Upper lobe of right lung (tissue), 1 donor: ENCODE measurements around the gene CNTN2. TPM values are rescaled to one million over a fixed set of nuclear protein-coding genes. Genes with fewer than 3 reads are reported as not detected.

ENCODE experiments used
- ATAC-seq: fragments of 200-7000 bp; cut with Tn5 transposase; one replicate; pipeline ENCODE4 v1.9.1; 2020; ENCODE audit warnings: mild to moderate bottlenecking, moderate library complexity
- DNase-seq: peaks from one replicate; pipeline ENCODE4 v3.0.0-alpha.2; 2020
- H3K27ac ChIP-seq: fragments of 200-600 bp; one replicate; pipeline ENCODE4 v1.8.0; 2022
- H3K27me3 ChIP-seq: fragments of 200-600 bp; one replicate; pipeline ENCODE4 v1.8.0; 2022; ENCODE audit warnings: mild to moderate bottlenecking
- H3K36me3 ChIP-seq: fragments of 200-600 bp; one replicate; pipeline ENCODE4 v1.8.0; 2022
- H3K4me1 ChIP-seq: fragments of 200-600 bp; one replicate; pipeline ENCODE4 v1.8.0; 2022
- H3K4me3 ChIP-seq: fragments of 200-600 bp; one replicate; pipeline ENCODE4 v1.8.0; 2022; ENCODE audit warnings: mild to moderate bottlenecking
- H3K9me3 ChIP-seq: fragments of 200-600 bp; one replicate; pipeline ENCODE4 v1.8.0; 2022
- intact Hi-C: fragments of 100-400 bp; cut with DNase I; formaldehyde crosslinking; loops from one replicate; pipeline ENCODE4 v1.11.0; 2022
- total RNA-seq: library from RNA; stranded (reverse); fragmentation: NEBNext Ultra II Directional; extraction: Animal tissue kit (Norgen Biotek cat#: 25700); gene quantifications from one replicate; pipeline ENCODE4 v1.2.1, GENCODE V29; 2021
- TF ChIP-seq, protein P1 (sequence below): fragments of 200-600 bp; IDR thresholded peaks from one replicate; pipeline ENCODE4 v1.8.0; 2022; ENCODE audit warnings: antibody characterized with exemption
- donor health status: DM: no; HTN: yes; CAD: no; lungs with severe emphysema.

The CNTN2 gene
- total RNA-seq, 1 donor from 2014 or later: not detected

DNA sequence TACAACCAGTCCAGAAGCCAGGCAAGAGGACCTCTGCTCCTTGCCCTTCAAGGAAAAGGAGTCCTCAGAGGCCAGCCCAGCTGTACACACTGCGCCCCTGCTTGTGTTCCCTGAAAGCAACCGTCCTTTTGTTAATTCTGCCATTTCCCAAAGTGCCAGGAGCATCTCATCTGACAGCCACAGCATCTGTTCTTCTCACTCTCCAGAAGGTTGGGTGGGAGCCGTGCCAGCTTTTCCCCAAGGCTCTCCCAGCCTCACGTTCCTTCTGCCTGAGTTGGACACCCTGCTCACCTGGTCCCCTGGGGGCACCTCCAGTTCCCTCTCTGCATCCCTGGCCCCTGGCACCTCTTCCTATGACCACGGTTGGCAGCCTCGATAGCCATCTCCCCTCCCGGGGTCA, 10.5 kb upstream of the CNTN2 start:
- H3K4me3 ChIP-seq: no peak overlapping the region
- peaks cover 8% of the 10 kb centered on the region for H3K27me3 ChIP-seq
- no peaks in the 10 kb centered on the region for H3K4me1 ChIP-seq
- no peaks in the 10 kb centered on the region for H3K9me3 ChIP-seq
- intact Hi-C loops: no loop called here
- H3K36me3 ChIP-seq: no peaks in the 10 kb centered on the region
- DNase-seq: no peak
- no peak for ATAC-seq
- TF ChIP-seq, protein P1, sequence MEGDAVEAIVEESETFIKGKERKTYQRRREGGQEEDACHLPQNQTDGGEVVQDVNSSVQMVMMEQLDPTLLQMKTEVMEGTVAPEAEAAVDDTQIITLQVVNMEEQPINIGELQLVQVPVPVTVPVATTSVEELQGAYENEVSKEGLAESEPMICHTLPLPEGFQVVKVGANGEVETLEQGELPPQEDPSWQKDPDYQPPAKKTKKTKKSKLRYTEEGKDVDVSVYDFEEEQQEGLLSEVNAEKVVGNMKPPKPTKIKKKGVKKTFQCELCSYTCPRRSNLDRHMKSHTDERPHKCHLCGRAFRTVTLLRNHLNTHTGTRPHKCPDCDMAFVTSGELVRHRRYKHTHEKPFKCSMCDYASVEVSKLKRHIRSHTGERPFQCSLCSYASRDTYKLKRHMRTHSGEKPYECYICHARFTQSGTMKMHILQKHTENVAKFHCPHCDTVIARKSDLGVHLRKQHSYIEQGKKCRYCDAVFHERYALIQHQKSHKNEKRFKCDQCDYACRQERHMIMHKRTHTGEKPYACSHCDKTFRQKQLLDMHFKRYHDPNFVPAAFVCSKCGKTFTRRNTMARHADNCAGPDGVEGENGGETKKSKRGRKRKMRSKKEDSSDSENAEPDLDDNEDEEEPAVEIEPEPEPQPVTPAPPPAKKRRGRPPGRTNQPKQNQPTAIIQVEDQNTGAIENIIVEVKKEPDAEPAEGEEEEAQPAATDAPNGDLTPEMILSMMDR: no peak
- no peak overlapping the region for H3K27ac ChIP-seq

DNA sequence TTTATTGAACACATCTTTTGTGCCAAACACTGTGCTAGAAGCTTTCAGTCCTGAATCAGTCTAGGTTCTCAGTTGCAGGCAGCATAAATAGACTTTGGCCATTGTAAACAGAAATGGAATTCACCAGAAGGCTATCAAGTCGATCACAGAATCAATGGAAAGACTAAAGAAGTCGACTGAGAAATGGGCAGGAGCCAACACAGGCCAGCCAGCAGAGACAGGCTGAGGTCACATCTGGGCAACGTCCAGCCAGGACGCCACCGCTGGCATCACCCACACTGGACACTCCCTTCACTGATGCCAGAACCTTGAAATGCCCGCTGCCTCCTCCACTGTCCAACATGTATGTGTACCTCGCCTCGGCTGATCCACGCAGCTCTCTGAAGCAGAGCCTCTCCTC, 5.5 kb upstream of the CNTN2 start:
- intact Hi-C loops: no loop called here
- ATAC-seq (no peak), DNase-seq (no peak)

DNA sequence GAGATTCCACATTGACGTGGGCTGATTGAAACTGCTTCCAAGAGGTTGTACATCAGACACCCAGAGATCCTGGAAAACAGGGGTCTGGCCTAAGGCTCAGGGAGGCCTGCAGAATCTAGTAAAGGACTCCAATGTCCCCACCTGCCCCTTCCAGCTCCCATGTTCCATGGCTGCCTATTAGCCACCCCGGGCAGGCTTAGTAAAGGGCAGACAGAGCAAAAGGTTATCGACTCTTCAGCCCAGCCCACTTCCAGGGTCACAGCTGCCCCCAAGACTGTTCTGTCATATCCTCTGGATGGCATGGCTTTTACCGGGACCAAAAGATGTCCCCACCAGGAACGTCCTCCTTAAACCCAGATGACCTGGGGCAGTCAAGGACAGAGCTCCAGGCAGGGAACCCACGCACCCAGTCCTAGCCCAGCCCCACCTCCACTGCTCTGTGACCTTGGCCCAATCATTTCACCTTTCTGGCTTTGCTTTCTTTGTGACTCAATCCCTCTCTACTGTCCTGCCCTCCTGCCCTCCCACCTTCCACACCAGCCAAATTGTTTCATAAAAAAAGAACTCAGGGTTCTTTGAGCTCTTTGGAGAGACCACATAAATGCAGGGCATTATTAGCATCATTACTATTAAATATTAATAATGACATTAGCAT, 4.8 kb upstream of the CNTN2 start:
- DNase-seq: no peak
- intact Hi-C loops: no loop called here
- Histone ChIP-seq H3K9me3 (no peaks in the 10 kb centered on the region), H3K27me3 (peaks cover 21% of the 10 kb centered on the region), H3K4me1 (peaks cover 3% of the 10 kb centered on the region), H3K27ac (no peak overlapping the region), H3K36me3 (no peaks in the 10 kb centered on the region), H3K4me3 (no peak overlapping the region)
- ATAC-seq: no peak
- TF ChIP-seq, protein P1: no peak

More for the DNA sequence above, 5.5 kb upstream of the CNTN2 start:
- no peak overlapping the region for H3K27ac ChIP-seq
- H3K4me3 ChIP-seq: no peak overlapping the region
- no peaks in the 10 kb centered on the region for H3K9me3 ChIP-seq
- H3K36me3 ChIP-seq: no peaks in the 10 kb centered on the region
- no peaks in the 10 kb centered on the region for H3K4me1 ChIP-seq
- H3K27me3 ChIP-seq: peaks cover 13% of the 10 kb centered on the region
- TF ChIP-seq, protein P1: no peak

DNA sequence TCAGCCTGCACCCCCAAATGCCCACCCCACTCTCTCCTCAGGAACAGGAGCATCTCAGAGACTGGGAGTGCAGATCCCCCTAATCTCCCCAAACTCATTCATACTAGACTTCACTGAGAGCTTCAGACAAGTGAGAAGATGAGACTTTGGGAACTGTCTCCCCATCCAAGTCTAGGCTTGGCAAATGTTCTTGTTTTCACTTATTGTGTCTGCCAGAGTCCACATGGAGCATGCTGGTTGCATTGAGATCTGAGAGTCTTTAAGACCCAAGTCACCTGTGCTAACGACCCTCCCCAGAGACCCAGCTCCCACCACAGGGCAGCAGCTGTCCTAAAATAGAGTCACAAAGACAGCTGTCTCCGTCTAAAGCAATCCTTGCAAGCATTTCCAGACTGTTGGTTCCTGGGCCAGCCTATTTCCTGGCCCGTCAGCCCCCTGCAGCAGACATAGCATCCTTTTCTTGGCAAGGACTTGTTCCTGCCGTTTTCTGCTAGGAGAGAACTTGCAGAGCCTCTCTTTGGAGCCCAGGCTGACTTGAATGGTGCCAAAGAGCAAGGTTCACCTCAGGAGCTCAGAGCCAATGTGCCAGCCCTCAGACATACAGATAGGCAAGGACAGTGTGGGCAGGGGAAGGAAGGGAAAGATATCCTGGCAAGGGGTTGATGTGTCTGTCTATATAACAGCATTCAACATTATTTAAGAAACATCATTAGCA, 1.9 kb upstream of the CNTN2 start:
- intact Hi-C loops: no loop called here
- H3K9me3 ChIP-seq: no peaks in the 10 kb centered on the region
- no peaks in the 10 kb centered on the region for H3K36me3 ChIP-seq
- no peak overlapping the region for H3K27ac ChIP-seq
- H3K4me1 ChIP-seq: peaks cover 3% of the 10 kb centered on the region
- DNase-seq (no peak), ATAC-seq (no peak)
- H3K27me3 ChIP-seq: peaks cover 48% of the 10 kb centered on the region
- TF ChIP-seq, protein P1: no peak
- no peak overlapping the region for H3K4me3 ChIP-seq

DNA sequence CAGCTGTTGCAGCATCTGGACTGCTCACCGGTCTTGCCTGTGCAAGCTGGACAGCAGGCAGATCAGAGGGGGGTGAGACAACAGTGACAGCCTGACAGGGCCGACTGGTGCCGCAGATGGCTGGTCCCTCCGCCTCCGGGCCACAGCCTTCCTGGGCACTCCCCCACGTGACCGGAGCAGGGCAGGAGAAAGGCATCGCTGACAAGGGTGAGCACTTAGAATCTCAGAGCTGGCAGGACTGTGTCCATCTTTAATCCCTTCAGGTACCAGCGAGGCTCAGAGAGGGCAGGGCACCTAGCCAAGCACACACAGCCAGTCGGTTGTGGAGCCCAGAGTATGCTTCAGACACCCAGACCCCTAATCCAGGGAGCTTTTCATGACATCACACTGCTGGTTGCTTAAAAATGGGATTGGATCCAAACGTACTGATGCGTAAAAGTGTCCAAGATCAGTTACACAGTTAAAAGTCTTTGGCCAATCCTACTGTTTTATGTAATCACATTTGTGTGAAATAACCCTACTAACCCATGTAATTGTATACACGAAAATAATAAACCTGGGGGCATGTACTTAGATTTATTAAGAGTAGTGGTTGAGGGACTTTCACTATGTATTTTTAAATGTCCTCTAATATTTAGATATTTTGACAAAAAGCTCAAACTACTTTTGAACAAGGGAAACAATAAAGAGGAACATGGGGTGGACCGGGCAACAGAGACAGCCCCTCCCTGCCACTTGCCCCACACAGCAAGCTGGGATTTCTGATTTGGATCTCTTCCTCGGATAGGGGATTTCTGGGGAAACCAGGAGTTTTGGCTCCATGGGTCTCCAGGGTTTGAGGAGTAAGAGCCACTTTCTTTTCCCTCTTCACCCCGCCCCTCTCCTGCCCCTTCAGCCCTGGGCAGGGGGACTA, 758 bp upstream of the CNTN2 start:
- peaks cover 3% of the 10 kb centered on the region for H3K4me1 ChIP-seq
- H3K27me3 ChIP-seq: peaks cover 58% of the 10 kb centered on the region
- no peaks in the 10 kb centered on the region for H3K9me3 ChIP-seq
- DNase-seq (no peak), ATAC-seq (no peak)
- TF ChIP-seq, protein P1: no peak
- no peak overlapping the region for H3K27ac ChIP-seq
- no peaks in the 10 kb centered on the region for H3K36me3 ChIP-seq
- H3K4me3 ChIP-seq: no peak overlapping the region
- intact Hi-C loops: no loop called here
